Activated CD4-positive, alpha-beta T cell treated with anti-CD3 and anti-CD28 coated beads, Interleukin-2, amount 10 ng/mL, durations not matched to agents 7 days and 5 days (primary cell): Measurements from ENCODE around the gene SIX3. TPM values are rescaled to one million over a fixed set of nuclear protein-coding genes. Genes with fewer than 3 reads are reported as not detected.

Source experiments
- CTCF ChIA-PET: fragments of 350-600 bp; sonication (Branson Sonifier 250); formaldehyde crosslinking; loops from one replicate; lab custom pipeline; 2021; ENCODE audit warnings: antibody characterized with exemption; lab: Charles Lee
- POLR2A ChIA-PET: fragments of 350-600 bp; sonication (Branson Sonifier 250); formaldehyde crosslinking; loops from one replicate; lab custom pipeline; 2021; ENCODE audit warnings: antibody characterized with exemption; lab: Charles Lee
- DNase-seq: peaks from one replicate; pipeline ENCODE4 v3.0.0-alpha.2; 2020
- H3K27ac Mint-ChIP-seq: one replicate; pipeline ENCODE4 v1.8.0; 2021; ENCODE audit warnings: mild to moderate bottlenecking, moderate library complexity, mixed read lengths
- H3K27me3 Mint-ChIP-seq: one replicate; pipeline ENCODE4 v1.8.0; 2021; ENCODE audit warnings: mixed read lengths
- H3K36me3 Mint-ChIP-seq: one replicate; pipeline ENCODE4 v1.8.0; 2021; ENCODE audit warnings: low read depth, mixed read lengths
- H3K4me1 Mint-ChIP-seq: one replicate; pipeline ENCODE4 v1.8.0; 2021; ENCODE audit warnings: mixed read lengths
- H3K4me3 Mint-ChIP-seq: one replicate; pipeline ENCODE4 v1.8.0; 2021; ENCODE audit warnings: mild to moderate bottlenecking, moderate library complexity, mixed read lengths
- H3K9me3 Mint-ChIP-seq: one replicate; pipeline ENCODE4 v1.8.0; 2021; ENCODE audit warnings: mixed read lengths
- total RNA-seq, 2 experiments: library from RNA; stranded (reverse); gene quantifications; one replicate each; pipeline ENCODE4 v1.2.3, GENCODE V29; 2021

The SIX3 gene
- total RNA-seq, 2 experiments from 2014 or later: not detected

GRCh38 chr2:44933434-44933951 is 8.0 kb upstream of the SIX3 start:
- DNase-seq: no peak
- POLR2A ChIA-PET: no interaction called here
- Mint-ChIP-seq H3K27me3 (peaks cover 81% of the 10 kb centered on the region), H3K4me3 (no peak overlapping the region), H3K9me3 (no peaks in the 10 kb centered on the region), H3K4me1 (peaks cover 19% of the 10 kb centered on the region), H3K27ac (no peak overlapping the region), H3K36me3 (peaks cover 5% of the 10 kb centered on the region)
- CTCF ChIA-PET: no interaction called here

- Mint-ChIP-seq H3K36me3 (peaks cover 5% of the 10 kb centered on the region), H3K4me1 (peaks cover 19% of the 10 kb centered on the region), H3K4me3 (no peak overlapping the region), H3K27me3 (peaks cover 82% of the 10 kb centered on the region), H3K9me3 (no peaks in the 10 kb centered on the region), H3K27ac (no peak overlapping the region)
- DNase-seq: no peak
- CTCF ChIA-PET: no interaction called here
- POLR2A ChIA-PET: no interaction called here
These were observed 7.2 kb upstream of the SIX3 start for GRCh38 chr2:44934038-44934982.

- Mint-ChIP-seq H3K4me3 (no peak overlapping the region), H3K36me3 (peaks cover 5% of the 10 kb centered on the region), H3K27me3 (peaks cover 85% of the 10 kb centered on the region), H3K9me3 (no peaks in the 10 kb centered on the region), H3K27ac (peak overlapping the region; percentile 54), H3K4me1 (peaks cover 14% of the 10 kb centered on the region)
- DNase-seq: no peak
- ChIA-PET CTCF (interaction anchor here (0.8 kb wide), 1 partner anchor 20 kb away, joined by 3 read pairs; no protein-coding TSS in a partner anchor), POLR2A (no interaction called here)
These were observed 6.3 kb upstream of the SIX3 start for GRCh38 chr2:44934983-44935728.

GRCh38 chr2:44935729-44936098 is 5.8 kb upstream of the SIX3 start:
- CTCF ChIA-PET: interaction anchor here (0.8 kb wide), 1 partner anchor 20 kb away, joined by 3 read pairs; no protein-coding TSS in a partner anchor
- Mint-ChIP-seq H3K36me3 (no peaks in the 10 kb centered on the region), H3K4me3 (no peak overlapping the region), H3K9me3 (no peaks in the 10 kb centered on the region), H3K27ac (no peak overlapping the region), H3K27me3 (peaks cover 83% of the 10 kb centered on the region), H3K4me1 (peaks cover 9% of the 10 kb centered on the region)
- POLR2A ChIA-PET: no interaction called here
- DNase-seq: no peak

- H3K9me3 Mint-ChIP-seq: no peaks in the 10 kb centered on the region
- no peaks in the 10 kb centered on the region for H3K36me3 Mint-ChIP-seq
- H3K4me3 Mint-ChIP-seq: no peak overlapping the region
- ChIA-PET CTCF (no interaction called here), POLR2A (no interaction called here)
- peaks cover 7% of the 10 kb centered on the region for H3K4me1 Mint-ChIP-seq
- H3K27ac Mint-ChIP-seq: no peak overlapping the region
- H3K27me3 Mint-ChIP-seq: peaks cover 82% of the 10 kb centered on the region
- DNase-seq: no peak
These were observed 5.2 kb upstream of the SIX3 start for GRCh38 chr2:44936275-44936674.

- H3K36me3 Mint-ChIP-seq: peaks cover 1% of the 10 kb centered on the region
- no peaks in the 10 kb centered on the region for H3K9me3 Mint-ChIP-seq
- H3K27me3 Mint-ChIP-seq: peaks cover 82% of the 10 kb centered on the region
- peaks cover 14% of the 10 kb centered on the region for H3K4me1 Mint-ChIP-seq
- CTCF ChIA-PET: interaction anchor here (0.8 kb wide), 1 partner anchor 15 kb away, joined by 3 read pairs; no protein-coding TSS in a partner anchor
- POLR2A ChIA-PET: no interaction called here
- DNase-seq: no peak
- H3K27ac Mint-ChIP-seq: no peak overlapping the region
- no peak overlapping the region for H3K4me3 Mint-ChIP-seq
These were observed 4.5 kb upstream of the SIX3 start for GRCh38 chr2:44936715-44937687.

- H3K4me3 Mint-ChIP-seq: no peak overlapping the region
- CTCF ChIA-PET: interaction anchor here (0.8 kb wide), 1 partner anchor 14 kb away, joined by 3 read pairs; no protein-coding TSS in a partner anchor
- H3K27me3 Mint-ChIP-seq: peaks cover 81% of the 10 kb centered on the region
- DNase-seq: no peak
- H3K36me3 Mint-ChIP-seq: peaks cover 1% of the 10 kb centered on the region
- POLR2A ChIA-PET: no interaction called here
- H3K27ac Mint-ChIP-seq: no peak overlapping the region
- H3K4me1 Mint-ChIP-seq: peaks cover 19% of the 10 kb centered on the region
- H3K9me3 Mint-ChIP-seq: no peaks in the 10 kb centered on the region
These were observed 3.7 kb upstream of the SIX3 start for GRCh38 chr2:44937688-44938240.

- peaks cover 81% of the 10 kb centered on the region for H3K27me3 Mint-ChIP-seq
- H3K4me1 Mint-ChIP-seq: peaks cover 22% of the 10 kb centered on the region
- H3K36me3 Mint-ChIP-seq: peaks cover 3% of the 10 kb centered on the region
- DNase-seq: no peak
- no peak overlapping the region for H3K27ac Mint-ChIP-seq
- POLR2A ChIA-PET: no interaction called here
- CTCF ChIA-PET: interaction anchor here (2.0 kb wide), 1 partner anchor 16 kb away, joined by 6 read pairs; no protein-coding TSS in a partner anchor
- H3K9me3 Mint-ChIP-seq: no peaks in the 10 kb centered on the region
- no peak overlapping the region for H3K4me3 Mint-ChIP-seq
These were observed 3.0 kb upstream of the SIX3 start for GRCh38 chr2:44938287-44939105.

- Mint-ChIP-seq H3K9me3 (no peaks in the 10 kb centered on the region), H3K4me1 (peaks cover 25% of the 10 kb centered on the region), H3K27ac (peak overlapping the region; percentile 31), H3K27me3 (peaks cover 81% of the 10 kb centered on the region), H3K4me3 (no peak overlapping the region), H3K36me3 (peaks cover 3% of the 10 kb centered on the region)
- POLR2A ChIA-PET: no interaction called here
- DNase-seq: no peak
- CTCF ChIA-PET: interaction anchor here (1.1 to 2.0 kb wide), 3 partner anchors 12 to 17 kb away, joined by 3 to 6 read pairs (median 3); no protein-coding TSS in a partner anchor
These were observed 2.1 kb upstream of the SIX3 start for GRCh38 chr2:44939106-44940048.

GRCh38 chr2:44940049-44940494 is 1.4 kb upstream of the SIX3 start:
- ChIA-PET CTCF (interaction anchor here (0.6 to 2.0 kb wide), 7 partner anchors 9 to 481 kb away, joined by 3 to 6 read pairs (median 3); no protein-coding TSS in a partner anchor), POLR2A (no interaction called here)
- DNase-seq: no peak
- Mint-ChIP-seq H3K4me3 (no peak overlapping the region), H3K36me3 (peaks cover 3% of the 10 kb centered on the region), H3K27ac (no peak overlapping the region), H3K9me3 (no peaks in the 10 kb centered on the region), H3K4me1 (peaks cover 30% of the 10 kb centered on the region), H3K27me3 (peaks cover 80% of the 10 kb centered on the region)
